ENCODE measurements around the gene FCRL3. TPM values are rescaled to one million over a fixed set of nuclear protein-coding genes. Genes with fewer than 3 reads are reported as not detected.

FCRL3 gene
- total RNA-seq, 1 experiment from 2014 or later = not detected

- BruUV-seq (replicated peaks) = no TSS peak
- H3K9me3 ChIP-seq (ENCODE audit: low read depth, low read length, poor library complexity, severe bottlenecking) = peaks cover 4% of the 10 kb centered on the region
- no peaks in the 10 kb centered on the region for H3K36me3 ChIP-seq (ENCODE audit: insufficient read depth, low read length, poor library complexity, severe bottlenecking)
- H3K27ac ChIP-seq (ENCODE audit: low read depth, low read length, poor library complexity, severe bottlenecking) = no peak overlapping the region
- DNase-seq (ENCODE audit: low spot score) = no peak
- no peak overlapping the region for H3K4me3 ChIP-seq (ENCODE audit: low read depth, low read length, poor library complexity, severe bottlenecking)
- no peaks in the 10 kb centered on the region for H3K4me1 ChIP-seq (ENCODE audit: insufficient read depth, low read length, poor library complexity, severe bottlenecking)
- intact Hi-C loops (cut with micrococcal nuclease; ENCODE audit: unreplicated experiment) = no loop called here
- TF ChIP-seq CTCF (conservative IDR thresholded peaks at IDR 0.05; ENCODE audit: low read depth, low read length) = no peak
- no peak for TF ChIP-seq EZH2 (IDR thresholded peaks at IDR 0.05; ENCODE audit: borderline replicate concordance, low read depth, low read length, poor library complexity, severe bottlenecking)
- no peaks in the 10 kb centered on the region for H3K27me3 ChIP-seq (replicated peaks; ENCODE audit: insufficient read depth, low read depth, low read length, poor library complexity)
- ChIA-PET POLR2A (ENCODE audit: low non-redundant PET) (no interaction called here), CTCF (no interaction called here)
These were observed 24.1 kb upstream of the FCRL3 start for GRCh38 chr1:157724537-157725220.

GRCh38 chr1:157723157-157723556, 22.6 kb upstream of the FCRL3 start:
- no peaks in the 10 kb centered on the region for H3K27me3 ChIP-seq (replicated peaks; ENCODE audit: insufficient read depth, low read depth, low read length, poor library complexity)
- ChIA-PET POLR2A (ENCODE audit: low non-redundant PET) (no interaction called here), CTCF (no interaction called here)
- no TSS peak for BruUV-seq (replicated peaks)
- no peaks in the 10 kb centered on the region for H3K4me1 ChIP-seq (ENCODE audit: insufficient read depth, low read length, poor library complexity, severe bottlenecking)
- intact Hi-C loops (cut with micrococcal nuclease; ENCODE audit: unreplicated experiment) = no loop called here
- H3K9me3 ChIP-seq (ENCODE audit: low read depth, low read length, poor library complexity, severe bottlenecking) = peaks cover 4% of the 10 kb centered on the region
- DNase-seq (ENCODE audit: low spot score) = no peak
- H3K4me3 ChIP-seq (ENCODE audit: low read depth, low read length, poor library complexity, severe bottlenecking) = no peak overlapping the region
- no peaks in the 10 kb centered on the region for H3K36me3 ChIP-seq (ENCODE audit: insufficient read depth, low read length, poor library complexity, severe bottlenecking)
- TF ChIP-seq EZH2 (IDR thresholded peaks at IDR 0.05; ENCODE audit: borderline replicate concordance, low read depth, low read length, poor library complexity, severe bottlenecking) (no peak), CTCF (conservative IDR thresholded peaks at IDR 0.05; ENCODE audit: low read depth, low read length) (no peak)
- no peak overlapping the region for H3K27ac ChIP-seq (ENCODE audit: low read depth, low read length, poor library complexity, severe bottlenecking)

- intact Hi-C loops (cut with micrococcal nuclease; ENCODE audit: unreplicated experiment) = no loop called here
- DNase-seq (ENCODE audit: low spot score) = no peak
These were observed 21.4 kb upstream of the FCRL3 start for GRCh38 chr1:157721985-157722384.

More at GRCh38 chr1:157721985-157722384, 21.4 kb upstream of the FCRL3 start:
- POLR2A ChIA-PET (ENCODE audit: low non-redundant PET) = interaction anchor here (0.6 kb wide), 1 partner anchor 9 kb away, joined by 3 read pairs; no protein-coding TSS in a partner anchor
- Histone ChIP-seq H3K27ac (ENCODE audit: low read depth, low read length, poor library complexity, severe bottlenecking) (no peak overlapping the region), H3K4me3 (ENCODE audit: low read depth, low read length, poor library complexity, severe bottlenecking) (no peak overlapping the region), H3K4me1 (ENCODE audit: insufficient read depth, low read length, poor library complexity, severe bottlenecking) (no peaks in the 10 kb centered on the region), H3K36me3 (ENCODE audit: insufficient read depth, low read length, poor library complexity, severe bottlenecking) (no peaks in the 10 kb centered on the region), H3K27me3 (replicated peaks; ENCODE audit: insufficient read depth, low read depth, low read length, poor library complexity) (no peaks in the 10 kb centered on the region), H3K9me3 (ENCODE audit: low read depth, low read length, poor library complexity, severe bottlenecking) (peaks cover 4% of the 10 kb centered on the region)
- CTCF ChIA-PET = no interaction called here
- no TSS peak for BruUV-seq (replicated peaks)
- TF ChIP-seq CTCF (conservative IDR thresholded peaks at IDR 0.05; ENCODE audit: low read depth, low read length) = no peak
